ENCODE data around the gene TMCO5A. TPM values are rescaled to one million over a fixed set of nuclear protein-coding genes. Genes with fewer than 3 reads are reported as not detected.

TMCO5A gene
- total RNA-seq, 1 experiment from 2014 or later = not detected

DNA sequence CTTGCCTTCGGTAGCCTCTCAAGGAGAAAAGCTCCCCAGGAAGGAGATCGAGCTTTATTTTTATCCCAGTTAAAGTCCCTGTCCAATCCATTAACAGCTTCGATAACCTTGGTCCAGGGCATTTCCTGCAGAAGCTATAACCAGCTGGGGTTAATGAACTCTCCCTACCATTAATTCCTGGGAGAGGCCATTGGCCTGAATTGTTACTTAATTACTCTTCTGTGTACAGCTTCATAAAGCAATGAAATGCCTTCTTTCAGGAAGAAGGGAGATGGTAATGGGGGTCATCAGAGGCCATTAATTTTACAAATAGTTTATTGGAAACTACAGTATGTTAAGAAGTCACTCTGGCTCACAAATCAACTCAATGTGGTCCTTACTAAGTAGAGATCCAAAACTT, 1.9 kb upstream of the TMCO5A start:
- no CpG with 5 or more reads among the region's 3 CpGs for WGBS (ENCODE audit: extremely low coverage, insufficient read length, low lambda C conversion rate)
- Mint-ChIP-seq H3K4me1 (peaks cover 0 to 2% of the 10 kb centered on the region in 2 experiments; a peak in 2 of 4 replicates), H3K36me3 (ENCODE audit: insufficient read depth in 1 of 3, low read depth in 3 of 3) (no peaks in the 10 kb centered on the region), H3K9me3 (no peaks in the 10 kb centered on the region), H3K4me3 (no peak overlapping the region), H3K27me3 (ENCODE audit: low read depth) (no peaks in the 10 kb centered on the region), H3K27ac (no peak overlapping the region)
- H4K5ac ChIP-seq (ENCODE audit: insufficient read length, low read depth, low read length) = no peak overlapping the region
- H3K79me2 ChIP-seq (ENCODE audit: insufficient read depth, low read length) = no peaks in the 10 kb centered on the region
- no peak overlapping the region for H2AFZ ChIP-seq (ENCODE audit: low read length)
- no peaks in the 10 kb centered on the region for H3K79me1 ChIP-seq (ENCODE audit: insufficient read depth, low read depth, low read length, poor library complexity, severe bottlenecking)
- no peak overlapping the region for H3K9ac ChIP-seq (ENCODE audit: extremely low read depth, insufficient read length, low read length)
- H4K8ac ChIP-seq (replicated peaks; ENCODE audit: insufficient read length, low read depth, low read length) = no peak overlapping the region
- no peak overlapping the region for H2BK12ac ChIP-seq (ENCODE audit: insufficient read length, low read depth, low read length)
- H4K91ac ChIP-seq (ENCODE audit: insufficient read length, low read depth, low read length) = no peak overlapping the region
- no peak overlapping the region for H3K4ac ChIP-seq (ENCODE audit: low read depth, low read length)
- H2BK20ac ChIP-seq (ENCODE audit: low read depth, low read length, poor library complexity, severe bottlenecking) = no peak overlapping the region
- no peak overlapping the region for H2BK5ac ChIP-seq (ENCODE audit: insufficient read length, low read length)
- H3K23ac ChIP-seq (ENCODE audit: insufficient read length, low read depth, low read length) = no peak overlapping the region
- H3K23me2 ChIP-seq (ENCODE audit: insufficient read length, low read depth, low read length, poor library complexity, severe bottlenecking) = no peaks in the 10 kb centered on the region
- H3K27me3 ChIP-seq (ENCODE audit: insufficient read depth, low read length) = no peaks in the 10 kb centered on the region
- no peak overlapping the region for H3K14ac ChIP-seq (ENCODE audit: insufficient read depth, low read length)
- no peak overlapping the region for H3K27ac ChIP-seq (ENCODE audit: insufficient read length, low read depth, low read length)
- H3K4me2 ChIP-seq (ENCODE audit: insufficient read depth, insufficient read length, low read length) = no peak overlapping the region
- no peak overlapping the region for H3K18ac ChIP-seq (ENCODE audit: insufficient read length, low read depth, low read length)
- H3K4me1 ChIP-seq (ENCODE audit: insufficient read depth, low read length) = no peaks in the 10 kb centered on the region; the same call in 1 of the 2 replicates
- no peaks in the 10 kb centered on the region for H4K20me1 ChIP-seq (ENCODE audit: control insufficient read depth, insufficient read depth, insufficient read length)
- H3K56ac ChIP-seq (ENCODE audit: insufficient read length, low read depth, low read length) = no peak overlapping the region
- no peak for DNase-seq
- no peak overlapping the region for H2AK5ac ChIP-seq (ENCODE audit: insufficient read length, low read length)
- H2BK15ac ChIP-seq (ENCODE audit: low read depth, low read length) = no peak overlapping the region
- TF ChIP-seq, protein P1, sequence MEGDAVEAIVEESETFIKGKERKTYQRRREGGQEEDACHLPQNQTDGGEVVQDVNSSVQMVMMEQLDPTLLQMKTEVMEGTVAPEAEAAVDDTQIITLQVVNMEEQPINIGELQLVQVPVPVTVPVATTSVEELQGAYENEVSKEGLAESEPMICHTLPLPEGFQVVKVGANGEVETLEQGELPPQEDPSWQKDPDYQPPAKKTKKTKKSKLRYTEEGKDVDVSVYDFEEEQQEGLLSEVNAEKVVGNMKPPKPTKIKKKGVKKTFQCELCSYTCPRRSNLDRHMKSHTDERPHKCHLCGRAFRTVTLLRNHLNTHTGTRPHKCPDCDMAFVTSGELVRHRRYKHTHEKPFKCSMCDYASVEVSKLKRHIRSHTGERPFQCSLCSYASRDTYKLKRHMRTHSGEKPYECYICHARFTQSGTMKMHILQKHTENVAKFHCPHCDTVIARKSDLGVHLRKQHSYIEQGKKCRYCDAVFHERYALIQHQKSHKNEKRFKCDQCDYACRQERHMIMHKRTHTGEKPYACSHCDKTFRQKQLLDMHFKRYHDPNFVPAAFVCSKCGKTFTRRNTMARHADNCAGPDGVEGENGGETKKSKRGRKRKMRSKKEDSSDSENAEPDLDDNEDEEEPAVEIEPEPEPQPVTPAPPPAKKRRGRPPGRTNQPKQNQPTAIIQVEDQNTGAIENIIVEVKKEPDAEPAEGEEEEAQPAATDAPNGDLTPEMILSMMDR (conservative IDR thresholded peaks at IDR 0.05) = no peak
- no peaks in the 10 kb centered on the region for H3K9me3 ChIP-seq (ENCODE audit: control insufficient read depth, low read depth, low read length)
- H2BK120ac ChIP-seq (ENCODE audit: low read depth, low read length, poor library complexity, severe bottlenecking) = no peak overlapping the region
- no peak overlapping the region for H3T11ph ChIP-seq (ENCODE audit: low read length)

Data from H9 (cell line).